Activated CD8-positive, alpha-beta memory T cell treated with anti-CD3 and anti-CD28 coated beads, Interleukin-2, amount 50 U/mL, for 4 hours (primary cell): ENCODE measurements around the gene ASF1B.
"Not testable (repeated sequence)": the region's sequence is repeated elsewhere in the genome, so short reads cannot be mapped to it uniquely, and the experiment has no call there.

Source experiments
- DNase-seq: peaks from one replicate; pipeline ENCODE4 v3.0.0-alpha.2; 2020

Gene ASF1B

DNA sequence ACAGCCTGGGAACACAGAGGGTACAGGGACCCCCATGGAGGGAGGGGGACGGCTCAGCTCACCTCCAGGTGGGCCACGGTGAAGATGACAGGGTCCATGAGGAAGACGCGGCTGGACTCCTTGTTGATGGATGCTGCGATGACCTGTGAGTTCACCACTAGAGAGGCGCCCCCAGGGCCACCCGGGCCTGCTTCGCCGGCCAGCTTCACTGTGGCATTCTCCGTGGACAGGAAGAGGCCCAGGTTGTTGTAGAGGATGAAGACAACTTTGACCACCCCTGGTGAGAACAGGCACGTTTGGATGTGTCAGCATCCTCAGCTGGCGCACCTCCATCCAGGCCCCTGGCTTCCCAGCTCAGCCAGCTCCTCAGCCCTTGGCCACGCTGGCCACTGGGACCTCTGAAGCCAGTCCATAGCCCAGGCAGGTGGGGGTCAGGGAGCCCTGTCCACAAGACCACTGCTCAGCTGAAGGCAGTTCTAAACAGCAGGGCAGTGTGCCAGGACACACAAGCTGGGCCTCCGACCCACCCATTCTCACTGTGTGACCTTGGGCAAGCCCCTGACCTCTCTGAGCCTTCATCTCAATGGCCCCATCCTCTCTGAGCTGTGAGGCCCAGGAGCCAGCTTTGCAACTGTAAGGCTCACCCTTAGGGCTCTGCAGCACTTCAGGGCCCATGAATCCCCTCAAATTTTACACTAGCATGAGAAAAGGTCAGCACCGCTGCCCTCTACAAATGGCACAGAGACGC, 22.1 kb upstream of the ASF1B start:
- no peak for DNase-seq

- DNase-seq: no peak
These were observed 20.8 kb upstream of the ASF1B start for GRCh38 chr19:14156971-14157717.

DNA sequence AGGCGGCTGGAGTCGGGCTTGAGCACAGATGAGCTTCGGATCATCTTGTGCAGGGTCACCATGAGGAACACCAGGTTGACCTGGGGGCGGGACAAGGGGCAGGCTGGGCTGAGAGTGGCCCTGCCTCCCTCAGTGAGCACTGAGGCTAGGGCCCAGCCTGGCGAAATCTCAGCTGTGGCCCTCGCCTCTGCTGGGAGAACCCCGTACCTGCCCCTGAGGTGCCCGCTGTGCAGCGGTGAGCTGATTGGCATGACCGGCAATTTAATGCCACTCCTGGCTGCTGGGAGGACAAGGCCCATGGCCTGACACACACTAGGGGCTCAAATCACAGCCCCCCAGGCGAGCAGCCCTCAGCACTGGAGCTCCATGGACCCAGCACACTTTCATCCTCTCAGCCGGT, 19.7 kb upstream of the ASF1B start:
- no peak for DNase-seq

- DNase-seq: no peak
These were observed 19.0 kb upstream of the ASF1B start for GRCh38 chr19:14155371-14155770.

DNA sequence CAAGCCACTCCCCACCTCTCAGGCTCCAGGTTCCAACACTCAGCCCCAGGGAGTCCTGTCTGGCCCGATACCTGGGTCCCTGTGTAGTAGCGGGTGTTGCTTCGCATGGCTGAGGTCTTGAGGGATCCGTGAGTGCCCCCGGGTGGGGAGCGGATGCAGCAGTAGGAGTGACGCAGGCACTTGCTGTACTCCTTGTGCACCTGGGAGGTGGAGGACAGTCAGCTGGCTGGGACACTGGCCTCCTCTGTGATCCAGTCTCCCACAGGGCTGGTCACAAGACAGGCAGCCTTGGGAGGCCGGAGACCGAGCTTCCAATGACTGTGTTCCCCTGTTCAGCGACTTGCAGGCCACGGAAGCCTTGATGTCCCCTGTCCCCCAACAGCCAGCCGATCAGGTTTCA, 16.3 kb upstream of the ASF1B start:
- DNase-seq: no peak

- no peak for DNase-seq
These were observed 14.6 kb upstream of the ASF1B start for GRCh38 chr19:14150770-14151661.

GRCh38 chr19:14150041-14150769, 13.8 kb upstream of the ASF1B start:
- no peak for DNase-seq

GRCh38 chr19:14149509-14149994, 13.2 kb upstream of the ASF1B start:
- DNase-seq: peak; percentile 51

- no peak for DNase-seq
These were observed 12.5 kb upstream of the ASF1B start for GRCh38 chr19:14148751-14149410.

DNA sequence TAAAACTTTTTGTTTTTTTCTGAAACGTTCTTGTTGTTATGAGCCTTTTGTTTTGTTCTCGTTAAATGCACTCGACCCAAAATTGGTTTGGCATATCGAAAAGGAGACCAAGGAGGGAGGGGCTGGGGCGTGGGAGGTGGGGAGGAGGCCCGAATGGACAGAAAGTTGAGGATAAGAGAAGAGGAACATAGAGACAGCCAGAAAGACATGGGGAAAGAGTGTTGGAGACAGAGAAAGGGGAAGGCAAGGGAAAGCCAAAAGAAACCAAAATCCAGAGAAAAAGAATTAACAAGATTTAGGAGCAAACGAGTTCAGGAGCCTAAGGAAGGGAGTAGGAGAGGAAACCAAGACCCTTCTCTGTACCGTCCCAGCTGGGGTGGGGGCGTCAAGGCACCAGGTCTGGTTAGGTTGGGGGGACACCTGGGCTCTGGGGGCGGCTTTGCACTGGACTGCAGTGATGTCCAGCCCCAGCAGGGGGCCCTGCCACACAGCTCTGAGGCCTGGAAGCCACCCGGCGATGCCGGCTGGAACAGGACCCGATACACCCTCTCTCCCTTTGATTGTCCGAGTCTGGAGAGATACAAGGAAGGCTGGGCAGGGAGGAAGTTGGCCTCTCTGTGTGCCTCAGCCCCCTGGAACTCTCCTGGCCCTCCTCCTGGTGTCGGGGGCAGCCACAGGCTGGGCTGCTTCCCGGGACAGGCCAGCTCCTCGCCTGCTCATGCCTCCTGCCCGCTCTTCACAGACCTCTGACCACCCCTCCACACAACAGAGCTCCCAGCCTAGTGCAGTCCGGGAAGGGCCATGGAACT, 11.6 kb upstream of the ASF1B start:
- peak; percentile 60 for DNase-seq

GRCh38 chr19:14146789-14147216, 10.4 kb upstream of the ASF1B start:
- DNase-seq: no peak

DNA sequence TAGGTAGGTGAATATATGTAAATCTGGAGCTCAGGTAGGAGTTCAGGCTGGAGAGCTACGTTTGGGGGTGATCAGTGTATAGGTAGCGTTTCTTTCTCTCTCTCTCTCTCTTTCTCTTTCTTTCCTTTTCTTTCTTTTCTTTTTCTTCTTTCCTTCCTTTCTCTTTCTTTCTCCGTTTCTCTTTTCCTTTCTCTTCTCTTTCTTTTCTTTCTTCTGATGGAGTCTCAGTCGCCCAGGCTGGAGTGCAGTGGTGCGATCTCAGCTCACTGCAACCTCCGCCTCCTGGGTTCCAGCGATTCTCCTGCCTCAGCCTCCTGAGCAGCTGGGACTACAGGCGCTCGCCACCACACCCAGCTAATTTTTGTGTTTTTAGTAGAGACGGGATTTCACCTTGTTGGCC, 9.8 kb upstream of the ASF1B start:
- DNase-seq: not testable (repeated sequence)

DNA sequence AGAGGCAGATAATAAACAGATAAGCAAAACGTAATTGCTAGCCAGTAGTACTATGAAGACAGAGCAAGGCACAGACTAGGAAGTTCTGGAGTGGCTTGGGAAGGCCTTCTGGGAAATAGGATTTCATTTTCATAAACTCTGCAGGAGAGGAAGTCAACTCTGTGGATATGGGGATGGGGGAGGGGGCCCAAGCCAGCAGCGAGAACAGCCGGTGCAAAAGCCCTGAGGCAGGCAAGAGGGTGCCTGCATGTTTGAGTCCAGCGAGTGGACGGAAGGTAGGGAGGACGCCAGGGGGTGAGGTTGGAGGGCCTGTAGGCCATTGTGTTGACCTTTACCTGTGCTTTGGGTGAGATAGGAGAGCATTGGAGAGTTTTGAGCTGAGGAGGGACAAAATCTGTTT, 9.0 kb upstream of the ASF1B start:
- no peak for DNase-seq

- no peak for DNase-seq
These were observed 6.1 kb upstream of the ASF1B start for GRCh38 chr19:14142262-14143190.

GRCh38 chr19:14141041-14141440, 4.7 kb upstream of the ASF1B start:
- no peak for DNase-seq

DNA sequence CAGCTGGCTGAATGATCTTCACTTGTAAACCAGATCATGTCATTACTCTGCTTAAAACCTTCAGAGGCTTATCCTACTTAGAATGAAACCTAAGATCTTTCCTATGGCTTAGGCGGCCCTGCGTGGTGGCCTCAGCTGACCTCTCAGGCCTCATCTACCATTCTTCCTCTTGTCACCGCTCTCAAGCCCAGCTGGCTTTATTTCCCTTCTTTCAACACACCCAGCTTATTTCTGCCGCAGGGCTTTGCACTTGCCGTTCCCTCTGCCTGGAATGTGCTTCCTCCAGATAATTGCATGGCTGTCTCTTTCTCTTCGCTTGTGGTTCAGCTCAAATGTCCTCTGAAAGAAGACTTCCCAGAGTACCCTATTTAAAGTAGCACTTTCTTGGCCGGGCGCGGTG, 3.6 kb upstream of the ASF1B start:
- no peak for DNase-seq

- no peak for DNase-seq
These were observed 2.3 kb upstream of the ASF1B start for GRCh38 chr19:14138576-14139265.

GRCh38 chr19:14135985-14136508, 342 bp downstream of the ASF1B start:
- no peak for DNase-seq

DNA sequence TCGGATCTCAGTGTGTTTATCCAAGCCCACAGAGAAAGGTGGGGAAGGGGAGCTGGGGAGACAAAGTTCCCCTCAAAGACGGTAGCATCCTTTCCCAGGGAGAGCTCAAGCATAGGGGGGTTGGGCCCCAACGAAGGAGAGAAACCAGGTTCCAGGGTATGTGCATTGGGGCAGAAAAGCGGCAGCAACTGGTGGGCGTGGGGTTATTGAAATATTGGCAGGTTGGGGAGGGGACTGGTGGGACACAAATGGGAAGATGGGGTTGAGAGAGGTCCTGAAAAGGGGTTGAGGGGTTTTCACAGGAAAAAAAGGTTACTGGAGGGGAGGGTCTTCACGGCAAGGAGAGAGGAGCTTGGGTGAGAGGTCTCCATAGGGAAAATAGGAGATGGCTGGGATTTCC, 1.0 kb downstream of the ASF1B start:
- DNase-seq: no peak
